Measurements from ENCODE around the gene OTOA.
A peak's percentile ranks its signal among the peaks of the same experiment; 100 is the strongest.
"Not testable (repeated sequence)": the region's sequence is repeated elsewhere in the genome, so short reads cannot be mapped to it uniquely, and the experiment has no call there.

The OTOA gene

GRCh38 chr16:21642861-21643260 is 20.9 kb upstream of the OTOA start:
- no peak for DNase-seq

- no peak for DNase-seq
Measured at GRCh38 chr16:21643785-21644184, 20.0 kb upstream of the OTOA start.

GRCh38 chr16:21644674-21645073 is 19.1 kb upstream of the OTOA start:
- no peak for DNase-seq

GRCh38 chr16:21645261-21645721 is 18.5 kb upstream of the OTOA start:
- DNase-seq: no peak

- DNase-seq: no peak
Measured at GRCh38 chr16:21646091-21646490, 17.7 kb upstream of the OTOA start.

GRCh38 chr16:21646721-21647561 is 16.8 kb upstream of the OTOA start:
- DNase-seq: no peak

GRCh38 chr16:21647562-21648164 is 16.1 kb upstream of the OTOA start:
- DNase-seq: no peak

- DNase-seq: not testable (repeated sequence)
Measured at GRCh38 chr16:21649826-21650406, 13.9 kb upstream of the OTOA start.

GRCh38 chr16:21650521-21650920 is 13.2 kb upstream of the OTOA start:
- no peak for DNase-seq

GRCh38 chr16:21651515-21651914 is 12.3 kb upstream of the OTOA start:
- no peak for DNase-seq

- no peak for DNase-seq
Measured at GRCh38 chr16:21652453-21652852, 11.3 kb upstream of the OTOA start, which contains the start of gene IGSF6. IGSF6 (minus strand) TSS chr16:21652608; CDS start chr16:21652598, 10 bp downstream.

- DNase-seq: no peak
Measured at GRCh38 chr16:21653571-21653970, 10.2 kb upstream of the OTOA start.

- no peak for DNase-seq
Measured at GRCh38 chr16:21654466-21654865, 9.3 kb upstream of the OTOA start.

GRCh38 chr16:21654881-21655280 is 8.9 kb upstream of the OTOA start:
- no peak for DNase-seq

- DNase-seq: peak; percentile 65
Measured at GRCh38 chr16:21656795-21657768, 6.7 kb upstream of the OTOA start.

GRCh38 chr16:21659124-21659523 is 4.6 kb upstream of the OTOA start:
- DNase-seq: no peak

GRCh38 chr16:21664801-21665492 is 1.2 kb downstream of the OTOA start:
- no peak for DNase-seq

- DNase-seq: no peak
Measured at GRCh38 chr16:21666772-21667171, 3.0 kb downstream of the OTOA start.

- no peak for DNase-seq
Measured at GRCh38 chr16:21667575-21667974, 3.8 kb downstream of the OTOA start.

GRCh38 chr16:21673469-21673868 is 9.7 kb downstream of the OTOA start:
- no peak for DNase-seq

GRCh38 chr16:21674456-21674855 is 10.7 kb downstream of the OTOA start:
- not testable (repeated sequence) for DNase-seq

- not testable (repeated sequence) for DNase-seq
Measured at GRCh38 chr16:21680714-21681113, 16.9 kb downstream of the OTOA start.

Measured in DMS53 (cell line).